GDM1 (cell line): ENCODE measurements around the gene SSX2IP.
"Not testable (repeated sequence)": the region's sequence is repeated elsewhere in the genome, so short reads cannot be mapped to it uniquely, and the experiment has no call there.

Source experiments
- DNase-seq: peaks from one replicate; lab custom pipeline; 2025; lab: John Stamatoyannopoulos, UW

The SSX2IP gene

GRCh38 chr1:84675631-84676030 is 14.6 kb downstream of the SSX2IP start:
- DNase-seq: no peak

GRCh38 chr1:84675106-84675505 is 15.2 kb downstream of the SSX2IP start:
- no peak for DNase-seq

- DNase-seq: no peak
Observed at GRCh38 chr1:84674705-84675104, 15.6 kb downstream of the SSX2IP start.

- no peak for DNase-seq
Observed at GRCh38 chr1:84674021-84674420, 16.2 kb downstream of the SSX2IP start.

GRCh38 chr1:84672080-84672854 is 18.0 kb downstream of the SSX2IP start:
- no peak for DNase-seq

GRCh38 chr1:84669831-84670230 is 20.4 kb downstream of the SSX2IP start:
- DNase-seq: no peak

GRCh38 chr1:84668185-84668584 is 22.1 kb downstream of the SSX2IP start:
- no peak for DNase-seq

GRCh38 chr1:84665703-84666317 is 24.5 kb downstream of the SSX2IP start:
- no peak for DNase-seq

GRCh38 chr1:84653130-84653677 is 37.1 kb downstream of the SSX2IP start:
- DNase-seq: no peak

- no peak for DNase-seq
Observed at GRCh38 chr1:84644472-84644871, 45.8 kb downstream of the SSX2IP start.

GRCh38 chr1:84643183-84643582 is 47.1 kb downstream of the SSX2IP start:
- no peak for DNase-seq

- no peak for DNase-seq
Observed at GRCh38 chr1:84642774-84643173, 47.5 kb downstream of the SSX2IP start.

GRCh38 chr1:84639731-84640130 is 50.5 kb downstream of the SSX2IP start:
- DNase-seq: not testable (repeated sequence)

GRCh38 chr1:84635429-84635828 is 54.8 kb downstream of the SSX2IP start:
- no peak for DNase-seq

- DNase-seq: no peak
Observed at GRCh38 chr1:84634536-84635205, 55.6 kb downstream of the SSX2IP start.

GRCh38 chr1:84632673-84633434 is 57.4 kb downstream of the SSX2IP start:
- DNase-seq: no peak

- DNase-seq: no peak
Observed at GRCh38 chr1:84632137-84632536, 58.1 kb downstream of the SSX2IP start.

- no peak for DNase-seq
Observed at GRCh38 chr1:84624876-84625275, 65.4 kb downstream of the SSX2IP start.

GRCh38 chr1:84621553-84621952 is 68.7 kb downstream of the SSX2IP start:
- no peak for DNase-seq

- peak; percentile 81 for DNase-seq
Observed at GRCh38 chr1:84620720-84621313, 69.4 kb downstream of the SSX2IP start.

- no peak for DNase-seq
Observed at GRCh38 chr1:84619383-84620102, 70.7 kb downstream of the SSX2IP start.
